HK-2 (cell line): Measurements from ENCODE around the gene LEFTY1.

Source experiments
- DNase-seq: peaks from one replicate; pipeline ENCODE4 v3.0.0-alpha.2; 2018; ENCODE audit not compliant: unreplicated experiment

Gene LEFTY1

GRCh38 chr1:225873281-225873850 lies 15.6 kb downstream of the LEFTY1 start:
- no peak for DNase-seq

- DNase-seq: no peak
Measured at GRCh38 chr1:225872075-225872430, 16.9 kb downstream of the LEFTY1 start.

- DNase-seq: no peak
Measured at GRCh38 chr1:225871359-225872074, 17.4 kb downstream of the LEFTY1 start.

GRCh38 chr1:225870911-225871310 lies 18.0 kb downstream of the LEFTY1 start:
- DNase-seq: no peak

GRCh38 chr1:225868631-225869330 lies 20.2 kb downstream of the LEFTY1 start:
- no peak for DNase-seq

DNA sequence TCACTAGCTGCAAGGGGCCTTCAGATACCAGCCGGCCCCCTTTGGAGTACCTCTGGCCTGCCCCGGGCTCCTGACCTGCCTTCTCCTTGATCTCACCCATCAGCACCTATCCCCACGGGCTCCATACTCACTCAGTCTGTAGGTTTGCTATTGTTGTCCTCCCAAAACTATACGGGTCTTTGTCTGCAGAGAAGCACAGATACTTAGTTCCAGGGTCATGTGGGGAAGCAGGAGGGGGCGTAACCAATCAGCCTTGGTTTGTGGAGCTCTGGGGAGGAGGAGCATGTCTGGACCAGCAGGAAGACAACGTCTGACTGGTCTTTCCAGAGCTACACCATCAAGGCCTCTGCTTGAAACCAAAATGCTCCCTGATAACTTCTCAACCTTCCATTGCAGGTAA lies 22.0 kb downstream of the LEFTY1 start:
- DNase-seq: no peak

- DNase-seq: peak; percentile 48
Measured at GRCh38 chr1:225866061-225866837, 22.7 kb downstream of the LEFTY1 start.

GRCh38 chr1:225865514-225865913 lies 23.4 kb downstream of the LEFTY1 start:
- DNase-seq: no peak

- DNase-seq: no peak
Measured at GRCh38 chr1:225863167-225863566, 25.8 kb downstream of the LEFTY1 start.

GRCh38 chr1:225862581-225862950 lies 26.4 kb downstream of the LEFTY1 start:
- no peak for DNase-seq

GRCh38 chr1:225861834-225862580 lies 26.9 kb downstream of the LEFTY1 start:
- no peak for DNase-seq

GRCh38 chr1:225860876-225861441 lies 28.0 kb downstream of the LEFTY1 start:
- DNase-seq: no peak

GRCh38 chr1:225860107-225860506 lies 28.8 kb downstream of the LEFTY1 start:
- no peak for DNase-seq

DNA sequence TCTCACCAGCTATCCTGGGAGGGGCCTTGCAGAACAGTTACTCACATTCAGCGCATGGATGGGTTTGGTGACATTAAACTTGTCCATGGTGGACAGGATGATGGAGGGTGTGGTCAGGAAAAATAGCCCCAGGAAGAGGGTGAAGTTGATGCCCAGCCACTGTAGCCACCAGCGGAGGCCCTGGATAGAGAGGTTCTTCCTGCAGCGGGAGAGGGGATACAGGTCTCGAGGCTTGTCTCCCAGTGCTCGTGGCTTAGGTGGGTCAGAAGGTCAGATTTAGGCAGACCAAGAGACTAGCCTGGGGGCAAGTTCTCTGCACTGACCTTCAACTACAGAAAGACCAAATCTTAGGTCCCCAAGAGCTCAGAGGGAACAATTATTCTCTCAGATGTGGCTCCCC lies 29.8 kb downstream of the LEFTY1 start:
- DNase-seq: no peak

DNA sequence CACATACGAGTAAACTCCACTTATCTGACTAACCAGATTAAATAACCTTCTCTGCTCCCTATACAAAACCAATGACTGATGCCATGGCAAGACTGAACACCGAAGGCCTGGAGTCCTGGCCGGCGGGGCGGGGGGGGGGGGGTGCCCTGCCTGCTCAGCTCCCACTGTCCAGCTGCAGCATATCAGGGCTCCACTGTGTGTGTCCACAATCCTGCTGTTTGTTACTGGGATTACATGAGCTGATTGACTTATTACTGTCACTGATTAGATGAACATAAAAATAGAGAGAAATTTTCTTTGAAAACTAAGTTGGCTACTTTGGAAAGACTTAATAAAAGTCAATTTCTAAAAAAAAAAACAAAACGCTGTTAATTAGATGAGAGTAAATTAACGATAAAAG lies 31.7 kb downstream of the LEFTY1 start:
- DNase-seq: no peak

GRCh38 chr1:225855503-225856300 lies 33.2 kb downstream of the LEFTY1 start:
- DNase-seq: no peak

DNA sequence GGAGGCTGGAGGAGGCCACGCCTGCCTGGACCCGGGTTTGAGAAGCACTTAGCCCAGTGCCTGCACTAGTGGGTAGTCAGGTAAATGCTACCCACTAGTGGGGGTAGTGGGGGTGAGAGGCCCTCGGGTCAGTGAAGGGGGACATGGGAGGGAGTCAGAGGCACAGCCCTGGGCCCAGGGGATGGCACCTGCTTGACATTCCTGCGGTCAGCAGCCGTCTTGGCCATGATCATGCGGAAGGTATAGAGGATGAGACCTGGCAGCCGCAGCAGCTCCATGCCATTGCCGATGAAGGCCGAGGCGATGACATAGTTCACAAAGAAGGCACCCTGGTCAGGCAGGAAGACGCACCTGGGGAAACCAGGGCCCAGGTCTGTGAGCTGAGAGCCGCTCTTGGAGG lies 35.5 kb downstream of the LEFTY1 start:
- DNase-seq: no peak

- DNase-seq: no peak
Measured at GRCh38 chr1:225852413-225853124, 36.4 kb downstream of the LEFTY1 start.

GRCh38 chr1:225851805-225852204 lies 37.1 kb downstream of the LEFTY1 start:
- DNase-seq: no peak

DNA sequence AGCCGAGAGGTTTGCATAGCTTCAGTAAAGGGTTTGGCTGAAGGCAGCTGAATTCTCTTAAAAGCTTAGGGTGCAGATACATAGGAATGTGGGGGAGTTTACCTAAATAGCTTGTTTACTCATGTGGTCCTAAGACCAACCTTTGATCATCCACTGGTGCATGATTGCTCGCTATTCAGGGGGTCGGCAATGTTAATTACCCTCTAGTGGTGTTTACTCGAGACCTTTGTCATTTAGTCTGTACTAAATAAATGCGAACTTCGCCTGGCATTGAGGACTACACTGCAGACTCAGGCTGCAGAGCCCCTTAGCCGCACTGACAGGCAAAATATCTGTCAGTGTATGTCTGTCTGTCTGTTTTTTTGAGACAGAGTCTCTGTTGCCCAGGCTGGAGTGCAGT lies 38.6 kb downstream of the LEFTY1 start:
- no peak for DNase-seq
